Glutamatergic neuron (in vitro differentiated cells): Measurements from ENCODE around the gene MNAT1. TPM values are rescaled to one million over a fixed set of nuclear protein-coding genes. Genes with fewer than 3 reads are reported as not detected.

ENCODE experiments used
- DNase-seq: peaks from one replicate; pipeline ENCODE4 v3.0.0; 2022
- H3K27ac Mint-ChIP-seq: one replicate; pipeline ENCODE4 v1.8.0; 2020; ENCODE audit warnings: mild to moderate bottlenecking, mixed read lengths, inconsistent platforms; ENCODE audit not compliant: unreplicated experiment
- H3K27me3 Mint-ChIP-seq: one replicate; pipeline ENCODE4 v1.8.0; 2020; ENCODE audit warnings: mild to moderate bottlenecking, moderate library complexity, mixed read lengths, inconsistent platforms; ENCODE audit not compliant: unreplicated experiment
- H3K36me3 Mint-ChIP-seq: one replicate; pipeline ENCODE4 v1.8.0; 2020; ENCODE audit warnings: mild to moderate bottlenecking, mixed read lengths, inconsistent platforms; ENCODE audit not compliant: unreplicated experiment
- H3K4me1 Mint-ChIP-seq: one replicate; pipeline ENCODE4 v1.8.0; 2020; ENCODE audit warnings: mild to moderate bottlenecking, low read depth, mixed read lengths, inconsistent platforms; ENCODE audit not compliant: unreplicated experiment
- H3K4me3 Mint-ChIP-seq: one replicate; pipeline ENCODE4 v1.8.0; 2020; ENCODE audit warnings: mild to moderate bottlenecking, mixed read lengths, inconsistent platforms; ENCODE audit not compliant: unreplicated experiment
- H3K9me3 Mint-ChIP-seq: one replicate; pipeline ENCODE4 v1.8.0; 2020; ENCODE audit warnings: mild to moderate bottlenecking, moderate library complexity, mixed read lengths, inconsistent platforms; ENCODE audit not compliant: unreplicated experiment
- long read RNA-seq: library from polyadenylated mRNA; unstranded; transcript quantifications from one replicate; pipeline ENCODE4 v2.0.0, GENCODE V29; 2020; ENCODE audit not compliant: unreplicated experiment
- total RNA-seq: library from RNA; stranded (reverse); fragmentation: NEBNext Ultra II Directional; extraction: Animal tissue kit (Norgen Biotek cat#: 25700); gene quantifications from one replicate; pipeline ENCODE4 v1.2.1, GENCODE V29; 2021; ENCODE audit not compliant: unreplicated experiment
- TF ChIP-seq, protein P1 (sequence below): fragments of 200-600 bp; sonication (generic); IDR thresholded peaks from one replicate; pipeline ENCODE4 v1.5.0; 2021; ENCODE audit not compliant: partially characterized antibody, unreplicated experiment

Gene MNAT1
- 45.2 TPM for total RNA-seq
- long read RNA-seq, transcript MNAT1-201 (8 exons, 2,635 nt) = major isoform, 6 of 16 reads
- long read RNA-seq, partial matches to known transcripts = 4 of 16 reads
- long read RNA-seq, other reads (novel, unspliced or antisense) = 6 of 16 reads

GRCh38 chr14:60734465-60735242 is at the start of gene MNAT1:
MNAT1 (plus strand) TSS chr14:60734761; CDS start chr14:60734863, 102 bp downstream.
- H3K27ac Mint-ChIP-seq = peak within 1 kb of the TSS; percentile 98

GRCh38 chr14:60686865-60687264 is 47.7 kb upstream of the MNAT1 start:
- no peak for DNase-seq
- H3K4me1 Mint-ChIP-seq = no peaks in the 10 kb centered on the region
- TF ChIP-seq, protein P1, sequence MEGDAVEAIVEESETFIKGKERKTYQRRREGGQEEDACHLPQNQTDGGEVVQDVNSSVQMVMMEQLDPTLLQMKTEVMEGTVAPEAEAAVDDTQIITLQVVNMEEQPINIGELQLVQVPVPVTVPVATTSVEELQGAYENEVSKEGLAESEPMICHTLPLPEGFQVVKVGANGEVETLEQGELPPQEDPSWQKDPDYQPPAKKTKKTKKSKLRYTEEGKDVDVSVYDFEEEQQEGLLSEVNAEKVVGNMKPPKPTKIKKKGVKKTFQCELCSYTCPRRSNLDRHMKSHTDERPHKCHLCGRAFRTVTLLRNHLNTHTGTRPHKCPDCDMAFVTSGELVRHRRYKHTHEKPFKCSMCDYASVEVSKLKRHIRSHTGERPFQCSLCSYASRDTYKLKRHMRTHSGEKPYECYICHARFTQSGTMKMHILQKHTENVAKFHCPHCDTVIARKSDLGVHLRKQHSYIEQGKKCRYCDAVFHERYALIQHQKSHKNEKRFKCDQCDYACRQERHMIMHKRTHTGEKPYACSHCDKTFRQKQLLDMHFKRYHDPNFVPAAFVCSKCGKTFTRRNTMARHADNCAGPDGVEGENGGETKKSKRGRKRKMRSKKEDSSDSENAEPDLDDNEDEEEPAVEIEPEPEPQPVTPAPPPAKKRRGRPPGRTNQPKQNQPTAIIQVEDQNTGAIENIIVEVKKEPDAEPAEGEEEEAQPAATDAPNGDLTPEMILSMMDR = no peak
- H3K36me3 Mint-ChIP-seq = no peaks in the 10 kb centered on the region
- H3K27ac Mint-ChIP-seq = no peak overlapping the region
- no peaks in the 10 kb centered on the region for H3K27me3 Mint-ChIP-seq
- no peak overlapping the region for H3K4me3 Mint-ChIP-seq
- H3K9me3 Mint-ChIP-seq = peaks cover 4% of the 10 kb centered on the region

More at GRCh38 chr14:60734465-60735242, at the start of gene MNAT1:
- H3K9me3 Mint-ChIP-seq = peaks cover 2% of the 10 kb centered on the region
- H3K4me1 Mint-ChIP-seq = peaks cover 7% of the 10 kb centered on the region
- H3K27me3 Mint-ChIP-seq = peaks cover 6% of the 10 kb centered on the region
- no peaks in the 10 kb centered on the region for H3K36me3 Mint-ChIP-seq
- TF ChIP-seq, protein P1 = no peak
- peak within 1 kb of the TSS; percentile 100 for H3K4me3 Mint-ChIP-seq
- DNase-seq = peak; percentile 86

GRCh38 chr14:60691383-60692113 is 43.0 kb upstream of the MNAT1 start:
- no peak for DNase-seq

DNA sequence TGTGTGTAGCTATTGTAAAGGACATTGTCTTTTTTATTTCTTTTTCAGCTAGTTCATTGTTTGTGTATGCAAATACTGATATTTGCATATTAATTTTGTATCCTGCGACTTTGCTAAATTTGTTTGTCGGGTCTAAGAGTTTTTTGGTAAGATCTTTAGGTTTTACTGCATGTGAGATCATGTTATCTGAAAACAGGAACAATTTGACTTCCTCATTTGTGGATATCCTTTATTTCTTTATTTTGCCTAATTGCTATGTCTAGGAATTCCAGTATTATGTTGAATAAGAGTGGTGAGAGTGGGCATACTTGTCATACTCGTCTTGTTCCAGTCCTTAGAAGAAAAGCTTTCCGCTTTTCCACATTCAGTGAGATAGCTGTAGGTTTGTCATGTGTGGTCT is 39.2 kb upstream of the MNAT1 start:
- H3K4me3 Mint-ChIP-seq = no peak overlapping the region
- H3K4me1 Mint-ChIP-seq = no peaks in the 10 kb centered on the region
- DNase-seq = no peak
- H3K27ac Mint-ChIP-seq = no peak overlapping the region
- H3K36me3 Mint-ChIP-seq = peaks cover 5% of the 10 kb centered on the region
- no peaks in the 10 kb centered on the region for H3K9me3 Mint-ChIP-seq
- TF ChIP-seq, protein P1 = no peak
- H3K27me3 Mint-ChIP-seq = no peaks in the 10 kb centered on the region

More at GRCh38 chr14:60691383-60692113, 43.0 kb upstream of the MNAT1 start:
- Mint-ChIP-seq H3K36me3 (no peaks in the 10 kb centered on the region), H3K9me3 (no peaks in the 10 kb centered on the region), H3K4me1 (no peaks in the 10 kb centered on the region), H3K27ac (no peak overlapping the region), H3K27me3 (no peaks in the 10 kb centered on the region), H3K4me3 (no peak overlapping the region)
- TF ChIP-seq, protein P1 = no peak
